ENCODE data around the gene ZMIZ1.

Gene ZMIZ1

DNA sequence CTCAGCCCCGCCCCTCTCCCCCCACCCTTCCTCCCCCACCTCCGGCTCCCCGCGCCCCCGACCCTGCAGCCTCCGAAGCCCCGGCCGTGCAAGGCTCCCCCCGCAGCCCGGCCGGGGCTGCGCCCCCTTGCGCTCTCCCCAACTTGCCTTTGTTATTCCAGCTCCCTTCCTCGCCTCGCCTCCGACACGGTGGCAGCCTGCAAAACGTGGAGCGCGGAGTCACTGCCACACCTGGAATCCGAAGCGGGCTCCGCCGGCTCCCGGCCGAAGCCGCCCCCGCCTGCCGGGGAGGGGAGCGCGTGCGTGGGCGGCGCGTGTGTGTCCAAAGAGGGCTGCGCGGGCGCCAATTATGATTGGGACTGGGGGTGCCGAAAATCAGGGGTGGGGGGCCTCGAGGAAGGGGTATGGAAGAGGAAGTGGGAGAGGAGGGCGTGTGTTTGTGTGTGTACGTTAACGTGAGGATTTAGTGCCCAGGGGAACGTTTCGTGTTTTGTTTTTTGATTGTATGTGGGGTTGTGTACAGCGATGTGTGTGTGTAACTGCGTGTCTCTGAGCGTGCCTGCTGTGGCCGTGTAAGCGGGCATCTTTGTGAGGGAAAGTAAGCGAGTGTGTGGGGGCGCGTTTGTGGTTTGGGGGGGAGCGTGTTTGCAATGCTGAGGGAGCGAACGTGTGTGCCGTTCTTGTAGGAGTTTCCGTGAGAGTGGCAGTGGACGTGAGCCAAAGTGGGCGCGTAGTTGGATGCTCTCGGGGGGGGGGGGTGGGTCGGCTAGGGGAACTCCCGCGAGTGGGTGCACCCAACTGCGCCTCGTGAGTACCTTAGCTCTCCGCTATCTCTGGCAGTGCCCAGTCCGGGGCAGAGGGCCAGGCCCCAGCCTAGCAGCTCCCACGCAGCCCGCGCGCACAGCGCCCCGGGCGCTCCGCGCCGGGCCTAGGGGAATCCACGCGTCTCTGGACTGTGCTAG, 1.2 kb upstream of the ZMIZ1 start:
- peak; percentile 93 for DNase-seq

DNA sequence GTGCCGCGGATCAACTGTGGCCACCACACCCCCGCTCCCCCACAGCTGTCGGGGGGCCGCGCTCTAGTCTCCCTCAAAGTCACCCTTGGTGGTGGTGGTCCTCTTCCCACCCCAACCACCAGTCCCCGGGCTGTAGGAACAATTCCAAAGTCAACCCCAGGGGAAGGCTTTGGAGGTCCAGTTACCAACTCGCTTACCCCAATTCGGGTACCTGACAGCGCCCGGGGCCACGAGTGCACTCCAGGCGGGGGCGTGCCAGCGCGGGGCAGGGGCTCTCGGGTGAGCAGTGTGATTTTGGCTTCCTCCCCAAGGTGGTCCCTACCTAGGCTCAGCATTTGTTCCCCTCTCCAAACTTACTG, 584 bp upstream of the ZMIZ1 start:
- DNase-seq, result no peak

GRCh38 chr10:79069325-79070080, 737 bp downstream of the ZMIZ1 start:
- peak; percentile 42 for DNase-seq

DNA sequence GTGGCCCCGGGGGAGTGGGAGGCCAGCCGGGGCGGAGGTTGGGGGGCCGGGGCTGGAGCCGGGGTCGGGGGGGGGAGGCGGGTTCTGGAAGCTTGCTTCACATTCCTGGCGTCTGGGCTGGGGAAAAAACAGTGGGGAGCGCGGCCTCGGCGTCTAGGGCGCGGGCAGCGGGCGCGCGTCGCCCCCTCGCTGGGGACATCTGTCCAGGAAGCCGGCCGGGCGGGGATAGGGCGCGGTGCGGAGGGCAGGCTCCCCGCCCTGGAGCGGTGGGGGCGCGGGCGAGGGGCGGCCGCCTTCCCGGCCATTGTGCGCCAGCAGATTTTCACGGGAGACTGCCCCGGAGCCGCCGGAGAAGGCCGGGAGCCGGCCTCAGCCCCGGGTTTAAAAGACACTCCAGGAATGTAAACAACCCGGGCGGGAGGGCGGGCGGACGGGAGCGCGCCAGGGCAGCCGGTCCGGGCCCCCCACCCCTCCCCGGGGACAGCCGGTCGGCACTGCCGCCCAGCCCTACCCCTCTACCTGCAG, 1.4 kb downstream of the ZMIZ1 start:
- DNase-seq, result peak; percentile 48

DNA sequence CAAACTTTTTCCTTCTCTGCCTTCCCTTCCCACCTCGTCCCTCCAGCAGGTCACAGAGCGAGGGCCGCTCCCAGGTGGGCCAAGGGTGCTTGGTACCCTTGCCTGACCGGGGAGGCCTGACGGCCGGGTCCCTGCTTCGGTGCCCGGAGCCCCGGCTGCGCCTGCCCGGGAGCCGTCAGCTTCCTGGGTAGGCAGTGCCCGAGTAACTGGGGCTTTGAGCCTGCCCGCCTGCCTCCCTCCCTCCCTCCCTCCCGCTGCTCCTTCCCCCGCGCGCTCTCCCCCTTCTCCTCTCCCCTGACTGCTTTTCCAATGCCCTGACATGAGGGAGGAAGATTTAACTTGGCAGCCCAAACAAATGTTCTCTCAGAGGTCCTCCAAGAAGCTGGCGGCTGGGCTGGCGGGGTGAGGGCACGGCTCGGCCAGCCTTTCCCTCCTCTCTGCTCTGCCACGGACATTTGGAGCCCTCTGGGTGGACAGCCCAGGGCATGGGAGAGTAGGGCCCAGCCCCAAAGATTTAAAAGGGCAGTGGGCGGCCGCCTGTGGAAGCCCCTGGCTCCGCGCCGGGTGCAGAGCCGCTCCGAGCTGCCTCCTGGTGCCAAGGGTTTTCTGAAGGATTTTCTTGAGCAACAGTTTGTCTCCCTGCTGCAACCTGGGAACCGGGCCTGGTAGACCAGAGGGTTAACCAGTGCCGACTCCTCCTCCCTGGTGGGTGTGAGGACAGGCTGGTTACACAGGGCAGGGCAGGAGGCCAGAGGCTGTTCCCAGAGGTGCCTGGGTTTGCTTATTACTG, 2.0 kb downstream of the ZMIZ1 start:
- DNase-seq, result peak; percentile 60

GRCh38 chr10:79071396-79071923, 2.7 kb downstream of the ZMIZ1 start:
- no peak for DNase-seq

GRCh38 chr10:79072041-79072441, 3.3 kb downstream of the ZMIZ1 start:
- DNase-seq, result no peak

GRCh38 chr10:79072994-79073645, 4.4 kb downstream of the ZMIZ1 start:
- DNase-seq, result no peak

- DNase-seq, result peak; percentile 60
Measured at GRCh38 chr10:79073784-79074432, 5.1 kb downstream of the ZMIZ1 start.

DNA sequence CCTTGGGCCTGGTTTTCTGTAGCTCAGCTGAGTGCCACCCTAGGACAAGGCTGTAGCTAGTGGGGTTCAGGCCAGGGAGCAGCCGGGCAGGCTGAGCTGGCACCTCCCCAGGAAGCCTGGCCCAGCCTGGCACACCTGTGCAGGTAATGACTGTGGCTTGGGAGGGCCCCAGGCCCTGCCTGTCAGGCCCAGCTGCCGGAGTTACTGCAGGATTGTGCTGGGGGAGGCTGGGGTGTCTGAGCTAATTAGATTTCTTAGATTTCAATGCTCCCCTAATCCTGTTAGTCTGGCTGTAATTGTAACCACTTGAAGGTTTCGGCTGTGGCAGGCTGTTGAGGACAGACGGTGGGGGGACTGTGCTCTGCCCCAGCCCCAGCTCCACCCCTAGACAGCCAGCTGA, 6.0 kb downstream of the ZMIZ1 start:
- DNase-seq, result no peak

GRCh38 chr10:79075418-79075817, 6.7 kb downstream of the ZMIZ1 start:
- DNase-seq, result no peak

GRCh38 chr10:79077488-79078173, 8.9 kb downstream of the ZMIZ1 start:
- no peak for DNase-seq

GRCh38 chr10:79078367-79079053, 9.7 kb downstream of the ZMIZ1 start:
- DNase-seq, result no peak

GRCh38 chr10:79079054-79079397, 10.3 kb downstream of the ZMIZ1 start:
- DNase-seq, result no peak

DNA sequence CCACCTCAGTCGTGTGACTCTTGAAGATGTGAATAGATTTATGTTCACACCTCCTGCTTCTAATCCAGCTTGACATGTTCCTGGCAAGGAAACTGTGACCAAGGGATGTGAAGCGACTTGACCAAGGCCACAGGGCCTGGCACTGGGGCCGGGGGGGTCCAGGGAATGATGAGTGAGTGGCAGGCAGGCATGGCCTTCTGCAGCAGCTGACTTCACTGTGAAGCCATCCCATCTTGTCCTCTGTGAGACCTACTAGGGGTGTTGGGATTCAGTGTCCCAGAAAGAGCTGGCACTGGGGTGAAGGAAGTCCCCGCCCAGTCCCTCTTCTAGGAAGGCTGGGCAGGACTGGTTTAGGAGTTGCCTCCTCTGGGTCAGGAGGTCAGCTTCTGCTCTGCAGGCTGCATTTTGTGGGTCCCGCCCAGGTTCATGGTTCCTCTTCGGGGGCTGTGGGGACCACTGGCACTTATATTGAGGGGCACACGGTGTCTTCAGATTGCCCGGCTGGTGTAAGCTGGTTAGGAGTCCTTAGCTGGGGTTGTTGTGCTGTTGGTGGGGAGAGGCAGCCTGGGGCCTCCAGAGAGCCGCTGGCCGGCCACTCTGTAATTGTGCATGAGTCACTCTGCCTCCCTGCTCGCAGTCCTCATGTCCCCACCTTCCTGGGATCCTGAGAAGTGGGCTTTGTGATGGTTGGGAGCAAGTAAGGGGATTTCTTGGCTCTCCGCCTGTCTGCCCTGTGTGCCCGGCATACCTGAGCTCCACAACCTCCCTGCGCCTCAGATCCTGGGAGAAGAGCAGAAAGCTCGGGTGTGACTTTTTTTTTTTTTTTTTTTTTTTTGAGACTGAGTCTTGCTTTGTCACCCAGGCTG, 11.0 kb downstream of the ZMIZ1 start:
- peak; percentile 44 for DNase-seq

DNA sequence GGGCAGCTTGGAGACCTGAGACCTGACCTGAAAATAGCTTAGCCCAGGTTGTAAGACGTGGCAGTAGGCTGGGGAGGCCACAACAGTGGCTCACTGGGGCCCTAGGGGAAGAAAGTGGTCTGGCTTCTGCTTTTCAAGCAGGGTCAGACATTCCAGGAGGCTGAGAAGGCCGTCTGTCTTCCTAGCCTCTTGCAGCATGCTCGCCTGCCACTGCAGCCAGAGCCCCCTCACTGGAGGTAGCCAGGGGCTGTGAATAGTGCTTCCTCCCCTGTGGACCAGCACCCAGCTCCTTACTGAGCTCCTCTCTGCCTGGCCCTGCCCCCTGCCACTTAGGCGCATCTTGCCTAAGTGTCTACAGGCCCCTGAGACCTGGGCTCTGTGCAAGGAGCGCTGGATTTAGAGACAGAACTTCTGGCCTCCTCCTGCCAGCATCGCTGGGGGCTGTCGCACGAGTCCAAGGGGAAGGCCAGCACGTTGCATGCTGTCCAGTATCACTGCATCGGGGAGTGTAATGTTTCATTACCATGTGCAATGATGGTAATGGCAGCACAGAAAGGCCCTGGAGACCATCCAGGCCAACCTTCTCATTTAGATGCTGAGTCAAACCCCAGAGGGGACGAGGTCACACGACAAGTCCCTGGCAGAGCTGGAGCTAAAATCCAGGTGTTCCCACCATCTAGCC, 12.7 kb downstream of the ZMIZ1 start:
- DNase-seq, result peak; percentile 93

DNA sequence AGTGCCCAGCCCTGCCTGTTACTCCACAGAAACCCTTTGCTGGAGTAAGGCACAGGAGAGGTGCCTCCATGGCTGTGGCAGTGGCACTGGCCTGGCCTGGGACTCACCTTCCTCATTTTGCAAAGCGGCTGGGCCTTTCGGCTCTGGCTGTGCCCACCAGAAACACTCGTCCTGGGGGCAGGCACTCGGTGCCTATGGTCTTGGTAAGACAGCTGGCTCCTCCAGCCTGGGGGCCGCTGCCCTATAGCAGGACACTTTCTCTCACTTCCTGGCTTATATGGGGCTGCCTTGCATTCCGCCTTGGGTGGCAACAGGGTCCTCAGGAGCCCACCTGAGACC, 13.2 kb downstream of the ZMIZ1 start:
- DNase-seq, result no peak
